Measurements from ENCODE around the gene GMCL1.
"Not testable (repeated sequence)": the region's sequence is repeated elsewhere in the genome, so short reads cannot be mapped to it uniquely, and the experiment has no call there.

Gene GMCL1

DNA sequence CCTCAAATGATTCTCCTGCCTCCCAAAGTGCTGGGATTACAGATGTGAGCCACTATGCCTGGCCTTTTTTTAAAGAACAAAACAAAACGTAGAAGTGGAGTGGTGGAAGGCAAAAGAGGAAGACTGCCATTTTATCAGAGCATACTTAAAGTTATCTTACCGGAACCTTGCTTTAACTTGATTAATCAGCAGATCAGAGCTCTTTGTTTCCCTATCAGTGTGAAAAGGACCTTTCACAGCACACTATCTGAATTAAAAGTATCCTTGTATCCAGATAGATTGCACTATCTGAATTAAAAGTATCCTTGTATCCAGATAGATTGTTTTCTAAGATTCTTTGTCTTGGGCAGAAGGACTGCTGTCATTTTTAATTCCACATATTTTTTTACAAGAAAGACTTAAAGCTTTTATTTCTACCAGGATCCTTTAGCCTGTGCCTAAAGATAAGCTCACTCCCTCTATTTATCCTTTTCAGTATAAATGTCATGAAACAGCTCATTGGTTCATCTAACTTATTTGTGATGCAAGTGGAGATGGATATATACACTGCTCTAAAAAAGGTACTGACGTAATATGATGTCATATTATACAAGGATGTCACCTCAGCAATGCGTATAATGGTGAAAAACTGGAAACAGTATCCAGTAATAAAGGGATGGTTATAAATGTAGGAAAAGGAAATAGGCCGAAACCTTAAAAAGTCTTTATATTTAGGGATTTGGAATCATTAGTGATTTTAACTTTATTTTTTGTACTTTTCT, 17.8 kb downstream of the GMCL1 start:
- no peak for DNase-seq (ENCODE audit: low read depth, low spot score)
- Histone ChIP-seq H3K9ac (ENCODE audit: insufficient read length) (no peak overlapping the region), H3K9me3 (ENCODE audit: low read depth, low read length) (no peaks in the 10 kb centered on the region), H3K27ac (no peak overlapping the region), H3K36me3 (ENCODE audit: insufficient read depth, low read length) (peaks cover 41% of the 10 kb centered on the region), H3K4me3 (no peak overlapping the region)
- TF ChIP-seq POLR2AphosphoS5 (IDR thresholded peaks at IDR 0.05; ENCODE audit: borderline replicate concordance, low read depth, low read length) (no peak), FOXP2 (optimal IDR thresholded peaks at IDR 0.05; ENCODE audit: control extremely low read depth, extremely low read length, insufficient read depth) (no peak), EZH2 (IDR thresholded peaks at IDR 0.05) (no peak)

DNA sequence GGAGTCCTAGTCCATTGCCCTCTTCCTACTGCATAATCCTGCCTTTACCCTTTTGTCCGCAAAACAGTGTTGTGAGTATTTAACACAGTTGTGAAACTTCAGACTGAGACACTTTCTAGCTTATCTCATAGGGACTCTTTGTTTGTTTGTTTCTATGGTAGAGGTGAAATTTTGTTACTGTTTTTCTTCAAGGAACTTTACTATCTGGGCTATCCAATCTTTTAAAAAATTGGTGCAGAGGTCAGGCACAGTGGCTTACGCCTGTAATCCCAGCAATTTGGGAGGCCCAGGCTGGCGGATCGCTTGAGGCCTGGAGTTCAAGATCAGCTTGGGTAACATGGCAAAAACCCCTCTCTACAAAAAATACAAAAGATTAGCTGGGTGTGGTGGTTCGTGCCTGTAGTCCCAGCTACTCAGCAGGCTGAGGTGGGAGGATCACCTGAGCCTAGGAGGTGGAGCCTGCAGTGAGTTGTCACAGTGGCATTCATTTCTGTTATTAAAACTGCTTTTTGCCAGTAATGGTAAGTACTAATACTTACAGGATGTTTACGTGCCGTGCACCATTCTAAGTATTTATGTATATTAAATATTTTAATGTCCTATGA, 18.8 kb downstream of the GMCL1 start:
- H3K4me3 ChIP-seq: no peak overlapping the region
- no peak overlapping the region for H3K27ac ChIP-seq
- no peak for TF ChIP-seq POLR2AphosphoS5 (IDR thresholded peaks at IDR 0.05; ENCODE audit: borderline replicate concordance, low read depth, low read length)
- TF ChIP-seq EZH2 (IDR thresholded peaks at IDR 0.05): no peak
- no peak for TF ChIP-seq FOXP2 (optimal IDR thresholded peaks at IDR 0.05; ENCODE audit: control extremely low read depth, extremely low read length, insufficient read depth)
- no peaks in the 10 kb centered on the region for H3K9me3 ChIP-seq (ENCODE audit: low read depth, low read length)
- H3K9ac ChIP-seq (ENCODE audit: insufficient read length): no peak overlapping the region
- DNase-seq (ENCODE audit: low read depth, low spot score): no peak
- H3K36me3 ChIP-seq (ENCODE audit: insufficient read depth, low read length): peaks cover 41% of the 10 kb centered on the region

- TF ChIP-seq EZH2 (IDR thresholded peaks at IDR 0.05) (no peak), FOXP2 (optimal IDR thresholded peaks at IDR 0.05; ENCODE audit: control extremely low read depth, extremely low read length, insufficient read depth) (no peak), POLR2AphosphoS5 (IDR thresholded peaks at IDR 0.05; ENCODE audit: borderline replicate concordance, low read depth, low read length) (no peak)
Observed at GRCh38 chr2:69858261-69858660, 28.8 kb downstream of the GMCL1 start.

DNA sequence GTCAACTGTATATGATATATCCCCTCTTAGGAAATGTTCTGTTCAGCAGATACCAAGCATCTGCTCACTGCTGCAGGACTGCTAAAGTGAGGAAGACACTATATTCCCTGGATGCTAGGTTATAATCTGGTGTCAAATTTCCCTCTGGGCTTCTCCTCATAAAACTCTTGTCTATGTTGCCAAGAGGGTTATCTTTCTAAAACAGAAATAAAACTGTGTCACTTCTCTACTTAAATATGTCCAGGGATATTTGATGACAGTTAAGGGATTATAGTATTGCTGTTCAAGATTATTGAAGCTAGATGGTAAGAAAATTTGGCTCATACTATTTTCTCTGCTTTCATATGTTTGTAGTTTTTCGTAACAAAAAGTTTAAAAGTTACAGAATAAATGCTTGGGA, 33.8 kb downstream of the GMCL1 start:
- no peaks in the 10 kb centered on the region for H3K9me3 ChIP-seq (ENCODE audit: low read depth, low read length)
- no peak overlapping the region for H3K9ac ChIP-seq (ENCODE audit: insufficient read length)
- H3K27ac ChIP-seq: no peak overlapping the region
- H3K4me3 ChIP-seq: no peak overlapping the region
- TF ChIP-seq EZH2 (IDR thresholded peaks at IDR 0.05) (no peak), POLR2AphosphoS5 (IDR thresholded peaks at IDR 0.05; ENCODE audit: borderline replicate concordance, low read depth, low read length) (no peak), FOXP2 (optimal IDR thresholded peaks at IDR 0.05; ENCODE audit: control extremely low read depth, extremely low read length, insufficient read depth) (no peak)
- H3K36me3 ChIP-seq (ENCODE audit: insufficient read depth, low read length): peaks cover 37% of the 10 kb centered on the region
- DNase-seq (ENCODE audit: low read depth, low spot score): no peak

More at GRCh38 chr2:69858261-69858660, 28.8 kb downstream of the GMCL1 start:
- Histone ChIP-seq H3K9ac (ENCODE audit: insufficient read length) (no peak overlapping the region), H3K9me3 (ENCODE audit: low read depth, low read length) (no peaks in the 10 kb centered on the region), H3K36me3 (ENCODE audit: insufficient read depth, low read length) (peaks cover 6% of the 10 kb centered on the region), H3K27ac (no peak overlapping the region), H3K4me3 (no peak overlapping the region)
- no peak for DNase-seq (ENCODE audit: low read depth, low spot score)

DNA sequence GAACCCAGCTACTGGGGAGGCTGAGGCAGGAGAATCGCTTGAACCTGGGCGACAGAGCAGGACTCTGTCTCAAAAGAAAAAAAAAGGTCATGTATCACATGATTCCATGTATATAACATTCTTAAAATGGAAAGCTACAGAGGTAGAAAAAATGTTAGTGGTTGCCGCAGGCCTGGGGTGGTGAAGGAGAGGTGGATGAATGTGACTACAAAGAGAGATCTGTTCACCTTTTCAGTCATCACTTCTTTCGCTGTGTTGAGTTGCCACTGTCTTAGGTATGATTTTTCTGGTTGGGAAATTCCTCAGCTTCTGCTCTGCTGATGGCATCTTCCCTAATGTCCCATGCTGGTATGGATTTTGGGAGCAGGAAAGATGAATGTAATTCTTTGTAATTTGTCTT, 59.0 kb downstream of the GMCL1 start:
- Histone ChIP-seq H3K36me3 (ENCODE audit: insufficient read depth, low read length) (no peaks in the 10 kb centered on the region), H3K27ac (no peak overlapping the region), H3K9ac (ENCODE audit: insufficient read length) (no peak overlapping the region), H3K9me3 (ENCODE audit: low read depth, low read length) (no peaks in the 10 kb centered on the region), H3K4me3 (no peak overlapping the region)
- DNase-seq (ENCODE audit: low read depth, low spot score): no peak
- TF ChIP-seq FOXP2 (optimal IDR thresholded peaks at IDR 0.05; ENCODE audit: control extremely low read depth, extremely low read length, insufficient read depth) (no peak), POLR2AphosphoS5 (IDR thresholded peaks at IDR 0.05; ENCODE audit: borderline replicate concordance, low read depth, low read length) (no peak), EZH2 (IDR thresholded peaks at IDR 0.05) (no peak)

DNA sequence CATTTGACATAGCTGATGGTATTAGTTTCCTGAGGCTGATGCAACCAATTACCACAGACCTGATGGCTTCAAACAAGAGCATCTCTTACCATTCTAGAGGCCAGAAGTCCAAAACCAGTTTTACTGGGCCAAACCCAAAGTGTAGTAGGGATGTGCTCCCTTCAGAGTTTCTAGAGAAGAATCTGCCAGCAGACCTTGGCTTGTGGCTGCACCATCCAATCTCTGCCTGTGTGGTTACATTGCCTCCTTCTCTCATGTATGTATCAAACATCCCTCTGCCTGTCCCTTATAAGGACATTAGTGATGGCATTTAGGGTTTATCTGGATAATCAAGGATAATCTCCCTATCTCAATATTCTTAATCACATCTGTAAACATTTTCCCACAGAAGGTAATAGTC, 59.8 kb downstream of the GMCL1 start:
- H3K36me3 ChIP-seq (ENCODE audit: insufficient read depth, low read length): no peaks in the 10 kb centered on the region
- TF ChIP-seq POLR2AphosphoS5 (IDR thresholded peaks at IDR 0.05; ENCODE audit: borderline replicate concordance, low read depth, low read length): no peak
- H3K27ac ChIP-seq: no peak overlapping the region
- DNase-seq (ENCODE audit: low read depth, low spot score): no peak
- no peaks in the 10 kb centered on the region for H3K9me3 ChIP-seq (ENCODE audit: low read depth, low read length)
- no peak overlapping the region for H3K9ac ChIP-seq (ENCODE audit: insufficient read length)
- H3K4me3 ChIP-seq: no peak overlapping the region

DNA sequence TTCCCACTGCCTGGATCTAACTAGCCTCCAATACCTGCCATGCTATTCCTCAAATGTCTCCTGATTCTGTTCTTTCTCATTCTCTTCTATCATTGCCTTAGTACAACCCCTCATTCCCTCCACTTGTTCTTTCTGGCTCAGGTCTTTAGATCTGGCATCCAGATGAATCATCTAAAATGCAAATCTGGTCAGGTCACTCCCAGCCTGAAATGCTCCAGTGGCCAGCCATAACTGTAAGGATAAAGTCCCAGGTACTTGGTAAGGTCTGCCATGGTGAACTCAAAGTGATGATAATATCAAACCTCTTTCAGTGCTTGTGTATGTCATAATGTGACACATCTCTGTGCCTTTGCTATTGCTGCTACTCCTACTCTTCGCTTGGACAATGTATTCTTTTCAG, 61.4 kb downstream of the GMCL1 start:
- Histone ChIP-seq H3K36me3 (ENCODE audit: insufficient read depth, low read length) (peaks cover 2% of the 10 kb centered on the region), H3K9me3 (ENCODE audit: low read depth, low read length) (no peaks in the 10 kb centered on the region), H3K4me3 (no peak overlapping the region), H3K9ac (ENCODE audit: insufficient read length) (no peak overlapping the region), H3K27ac (no peak overlapping the region)
- no peak for DNase-seq (ENCODE audit: low read depth, low spot score)
- TF ChIP-seq FOXP2 (optimal IDR thresholded peaks at IDR 0.05; ENCODE audit: control extremely low read depth, extremely low read length, insufficient read depth): no peak
- no peak for TF ChIP-seq EZH2 (IDR thresholded peaks at IDR 0.05)
- TF ChIP-seq POLR2AphosphoS5 (IDR thresholded peaks at IDR 0.05; ENCODE audit: borderline replicate concordance, low read depth, low read length): no peak

- H3K36me3 ChIP-seq (ENCODE audit: insufficient read depth, low read length): peaks cover 22% of the 10 kb centered on the region
- H3K9ac ChIP-seq (ENCODE audit: insufficient read length): peak overlapping the region; percentile 98
- H3K9me3 ChIP-seq (ENCODE audit: low read depth, low read length); DNase-seq (ENCODE audit: low read depth, low spot score): not testable (repeated sequence)
- H3K4me3 ChIP-seq: peak overlapping the region; percentile 98
- H3K27ac ChIP-seq: peak overlapping the region; percentile 71; the same call in 1 of the 2 replicates
Observed at GRCh38 chr2:69892838-69893424, 63.5 kb downstream of the GMCL1 start.
